Neural crest cell (in vitro differentiated cells): ENCODE data around the gene ZNF638. TPM values are rescaled to one million over a fixed set of nuclear protein-coding genes. Genes with fewer than 3 reads are reported as not detected.

Source experiments
- DNase-seq: peaks from one replicate; pipeline ENCODE4 v3.0.0; 2021; ENCODE audit warnings: low read depth, mixed read lengths, low spot score
- H3K27ac Mint-ChIP-seq: one replicate; pipeline ENCODE4 v1.8.0; 2021; ENCODE audit warnings: mild to moderate bottlenecking, mixed read lengths; ENCODE audit not compliant: unreplicated experiment
- H3K27me3 Mint-ChIP-seq: 2 replicates; pipeline ENCODE4 v1.8.0; 2021; ENCODE audit warnings: low read depth, mild to moderate bottlenecking, mixed read lengths
- H3K36me3 Mint-ChIP-seq: 2 replicates; pipeline ENCODE4 v1.8.0; 2021; ENCODE audit warnings: low read depth, mild to moderate bottlenecking, mixed read lengths
- H3K4me1 Mint-ChIP-seq: 2 replicates; pipeline ENCODE4 v1.8.0; 2021; ENCODE audit warnings: mixed read lengths
- H3K4me3 Mint-ChIP-seq: one replicate; pipeline ENCODE4 v1.8.0; 2021; ENCODE audit warnings: mild to moderate bottlenecking, mixed read lengths
- H3K9me3 Mint-ChIP-seq: 2 replicates; pipeline ENCODE4 v1.8.0; 2021; ENCODE audit warnings: mixed read lengths
- CTCF ChIP-seq: fragments of 200-600 bp; sonication (generic); conservative IDR thresholded peaks from 2 replicates; pipeline ENCODE4 v1.5.0; 2021; ENCODE audit warnings: antibody characterized with exemption, mild to moderate bottlenecking
- total RNA-seq: library from RNA; stranded (reverse); gene quantifications from 2 replicates; pipeline ENCODE4 v1.2.1, GENCODE V29; 2021

Gene ZNF638
- total RNA-seq, 1 donor from 2014 or later, result 159 TPM

GRCh38 chr2:71466301-71467179, 135.0 kb downstream of the ZNF638 start:
- Mint-ChIP-seq H3K27me3 (peaks cover 48% of the 10 kb centered on the region), H3K27ac (no peak overlapping the region), H3K4me3 (peak overlapping the region; percentile 85), H3K4me1 (peaks cover 9% of the 10 kb centered on the region), H3K36me3 (no peaks in the 10 kb centered on the region), H3K9me3 (no peaks in the 10 kb centered on the region)
- DNase-seq, result peak; percentile 32
- no peak for TF ChIP-seq CTCF

GRCh38 chr2:71467180-71467815, 135.7 kb downstream of the ZNF638 start:
- peaks cover 9% of the 10 kb centered on the region for H3K4me1 Mint-ChIP-seq
- TF ChIP-seq CTCF, result no peak
- H3K4me3 Mint-ChIP-seq, result peak overlapping the region; percentile 85
- no peaks in the 10 kb centered on the region for H3K36me3 Mint-ChIP-seq
- H3K27me3 Mint-ChIP-seq, result peaks cover 48% of the 10 kb centered on the region
- no peak overlapping the region for H3K27ac Mint-ChIP-seq
- no peaks in the 10 kb centered on the region for H3K9me3 Mint-ChIP-seq
- no peak for DNase-seq

- Mint-ChIP-seq H3K27ac (no peak overlapping the region), H3K36me3 (no peaks in the 10 kb centered on the region), H3K4me3 (peak overlapping the region; percentile 25), H3K4me1 (peaks cover 9% of the 10 kb centered on the region), H3K27me3 (peaks cover 41% of the 10 kb centered on the region), H3K9me3 (no peaks in the 10 kb centered on the region)
- no peak for TF ChIP-seq CTCF
- DNase-seq, result no peak
Measured at GRCh38 chr2:71468279-71469015, 136.9 kb downstream of the ZNF638 start.

GRCh38 chr2:71469403-71470398, 138.1 kb downstream of the ZNF638 start:
- no peak overlapping the region for H3K27ac Mint-ChIP-seq
- TF ChIP-seq CTCF, result no peak
- peak overlapping the region; percentile 17 for H3K4me3 Mint-ChIP-seq
- peaks cover 9% of the 10 kb centered on the region for H3K4me1 Mint-ChIP-seq
- no peaks in the 10 kb centered on the region for H3K9me3 Mint-ChIP-seq
- H3K36me3 Mint-ChIP-seq, result no peaks in the 10 kb centered on the region
- H3K27me3 Mint-ChIP-seq, result peaks cover 41% of the 10 kb centered on the region
- no peak for DNase-seq
